GM12874 (cell line): Measurements from ENCODE around the gene PCDH1.

Experiments used
- TF ChIP-seq, protein P1 (sequence below): IDR thresholded peaks from 2 replicates; pipeline ENCODE4 v1.5.1; 2011; ENCODE audit warnings: low read depth, mild to moderate bottlenecking, control low read depth, low read length, moderate library complexity; ENCODE audit not compliant: insufficient read depth

PCDH1 gene

DNA sequence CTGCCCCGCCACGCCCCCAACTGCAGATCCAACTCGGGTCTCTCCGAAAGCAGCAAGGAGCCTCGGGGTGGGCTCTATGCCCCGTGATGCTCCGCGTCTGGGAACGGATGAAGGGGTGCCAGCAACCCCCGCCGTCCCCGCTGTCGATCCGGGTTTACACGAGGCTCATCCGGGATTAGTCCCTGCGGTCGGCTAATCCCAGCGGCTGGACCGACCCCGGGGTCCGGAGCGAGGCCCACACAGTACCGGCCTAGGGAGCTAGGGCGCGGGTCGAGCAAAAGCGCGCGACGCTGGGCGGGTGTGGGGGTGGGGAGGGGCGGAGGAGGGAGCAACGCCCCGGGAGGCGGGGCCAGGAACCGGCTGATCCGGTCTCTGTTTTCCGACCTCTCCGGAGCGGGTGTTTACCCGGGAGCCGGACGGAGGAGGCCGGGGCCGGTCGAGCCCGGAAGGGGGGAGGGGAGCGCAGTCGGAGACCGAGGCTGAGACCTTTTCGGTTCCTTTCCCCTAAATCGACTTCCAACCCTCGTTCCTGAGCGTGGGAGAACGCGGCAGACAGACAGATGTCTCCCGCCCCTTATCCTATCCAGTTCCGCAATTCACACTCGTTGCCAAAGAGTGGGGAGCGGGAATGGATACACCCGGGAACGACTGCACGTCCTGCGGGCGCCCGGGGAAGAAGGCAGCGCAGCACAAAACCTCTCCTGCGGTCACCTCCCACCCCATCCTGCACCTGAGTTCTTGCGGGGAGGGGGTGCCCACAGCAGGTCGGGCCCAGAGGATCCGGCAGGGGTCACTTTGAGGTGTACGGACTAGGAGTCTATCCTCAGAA is 28.6 kb downstream of the PCDH1 start:
- TF ChIP-seq, protein P1, sequence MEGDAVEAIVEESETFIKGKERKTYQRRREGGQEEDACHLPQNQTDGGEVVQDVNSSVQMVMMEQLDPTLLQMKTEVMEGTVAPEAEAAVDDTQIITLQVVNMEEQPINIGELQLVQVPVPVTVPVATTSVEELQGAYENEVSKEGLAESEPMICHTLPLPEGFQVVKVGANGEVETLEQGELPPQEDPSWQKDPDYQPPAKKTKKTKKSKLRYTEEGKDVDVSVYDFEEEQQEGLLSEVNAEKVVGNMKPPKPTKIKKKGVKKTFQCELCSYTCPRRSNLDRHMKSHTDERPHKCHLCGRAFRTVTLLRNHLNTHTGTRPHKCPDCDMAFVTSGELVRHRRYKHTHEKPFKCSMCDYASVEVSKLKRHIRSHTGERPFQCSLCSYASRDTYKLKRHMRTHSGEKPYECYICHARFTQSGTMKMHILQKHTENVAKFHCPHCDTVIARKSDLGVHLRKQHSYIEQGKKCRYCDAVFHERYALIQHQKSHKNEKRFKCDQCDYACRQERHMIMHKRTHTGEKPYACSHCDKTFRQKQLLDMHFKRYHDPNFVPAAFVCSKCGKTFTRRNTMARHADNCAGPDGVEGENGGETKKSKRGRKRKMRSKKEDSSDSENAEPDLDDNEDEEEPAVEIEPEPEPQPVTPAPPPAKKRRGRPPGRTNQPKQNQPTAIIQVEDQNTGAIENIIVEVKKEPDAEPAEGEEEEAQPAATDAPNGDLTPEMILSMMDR = no peak

DNA sequence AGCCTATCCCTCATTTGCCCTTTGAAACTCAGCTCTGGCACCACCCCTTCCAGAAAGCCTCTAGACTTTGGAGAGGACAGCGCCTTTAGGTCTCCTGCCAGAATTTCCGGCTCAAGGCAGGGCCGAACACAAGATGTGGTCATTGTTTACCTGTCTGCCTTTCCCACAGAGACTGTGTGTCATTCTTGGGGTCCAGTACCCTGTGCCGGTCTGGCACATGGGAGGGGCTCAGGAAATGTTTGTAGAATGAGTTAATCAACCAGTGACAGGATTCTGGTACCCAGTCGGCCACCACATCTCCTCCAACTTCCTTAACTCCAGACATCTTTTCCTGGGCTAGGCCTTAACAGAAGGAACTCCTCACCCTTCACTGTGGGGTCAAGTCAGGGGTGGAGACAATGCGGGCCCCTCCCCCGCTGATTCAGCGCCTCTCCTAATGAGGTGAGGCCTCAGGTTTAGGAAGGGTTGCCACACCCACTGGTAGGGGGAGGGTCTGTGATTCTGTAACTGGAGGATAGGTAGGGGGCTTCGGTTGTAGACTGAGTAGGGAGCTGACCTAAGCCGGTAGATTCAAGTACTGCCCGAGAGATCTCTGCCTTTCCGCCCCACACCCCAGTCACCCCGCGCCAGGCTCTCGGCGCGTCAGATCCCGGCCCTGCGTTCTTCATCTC is 29.3 kb downstream of the PCDH1 start:
- TF ChIP-seq, protein P1 = no peak

DNA sequence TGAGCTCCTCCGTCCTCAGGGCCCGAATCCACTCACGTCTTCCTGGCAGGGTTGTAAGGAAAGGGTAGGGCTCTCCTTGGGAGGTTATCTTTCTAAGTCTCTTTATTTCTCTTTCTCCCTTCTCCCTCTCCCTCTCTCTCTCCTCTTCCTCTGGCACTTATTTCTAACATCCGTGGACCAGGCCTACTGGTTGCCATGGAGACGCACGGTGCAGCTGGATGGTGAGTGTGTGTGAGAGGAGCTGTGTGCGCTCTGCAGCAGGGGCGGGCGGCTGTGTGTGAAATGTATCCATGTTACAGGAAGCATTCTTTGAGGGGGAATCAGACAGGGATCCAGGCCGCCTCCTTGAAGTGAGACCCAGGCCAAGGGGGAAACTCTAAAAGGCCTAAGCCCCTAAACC is 32.2 kb downstream of the PCDH1 start:
- TF ChIP-seq, protein P1 = no peak

DNA sequence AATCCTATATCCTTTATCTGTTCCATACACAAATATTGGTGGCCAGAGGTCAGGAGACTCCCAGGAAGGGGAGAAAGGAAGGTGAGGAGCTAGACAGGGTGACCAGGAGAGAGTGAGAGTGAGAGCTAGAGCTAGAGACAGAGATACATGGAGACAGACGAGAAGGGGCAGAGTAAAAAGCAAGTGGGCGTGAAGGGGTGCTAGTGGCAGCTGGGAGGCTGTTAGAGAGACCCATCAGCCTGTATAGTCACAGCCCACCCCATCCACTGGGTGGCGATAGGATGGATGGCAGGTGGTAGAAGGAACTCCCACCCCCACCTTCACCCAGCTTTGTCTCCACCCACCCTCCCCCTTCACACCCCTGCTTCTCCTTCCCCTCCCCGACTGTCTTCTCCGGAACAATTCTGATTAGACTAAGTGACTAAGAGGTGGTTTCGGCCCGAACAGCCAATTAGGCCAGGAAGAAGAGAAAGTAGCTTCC is 32.8 kb downstream of the PCDH1 start:
- TF ChIP-seq, protein P1 = 0 out of 2 replicates have a peak, but pooled peaks have one; percentile 12

DNA sequence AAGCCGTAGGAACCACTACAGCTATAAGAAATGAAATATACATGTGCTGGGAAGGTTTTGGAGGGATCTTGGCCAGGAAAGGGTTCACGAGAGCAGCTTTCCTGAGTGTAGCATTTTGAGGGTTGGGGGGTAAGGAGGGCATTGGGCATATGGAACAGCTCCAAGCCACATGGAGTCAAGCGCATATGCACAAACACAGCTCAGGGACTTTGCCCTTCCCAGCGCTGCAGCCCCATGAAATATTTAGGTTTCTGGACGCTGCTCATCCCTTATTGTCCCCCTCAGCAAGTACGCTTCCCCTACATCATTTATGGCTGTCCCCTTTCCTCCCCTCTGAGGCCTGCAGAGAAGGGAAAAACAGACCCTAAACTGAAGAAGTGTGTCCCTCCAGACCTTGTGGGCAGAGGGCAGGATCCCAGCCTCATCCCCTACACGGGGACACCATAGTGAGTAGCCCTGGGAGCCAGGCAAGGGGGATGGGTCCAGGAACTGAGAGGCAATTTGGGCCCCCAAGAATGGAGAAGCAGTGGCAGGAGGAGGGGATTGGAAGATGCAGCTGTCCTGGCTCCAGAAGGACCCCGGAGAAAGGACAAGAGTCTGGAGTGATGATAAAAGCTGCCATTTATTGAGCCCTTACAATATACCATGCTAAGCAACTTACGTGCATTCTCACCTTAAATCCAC is 33.7 kb downstream of the PCDH1 start:
- TF ChIP-seq, protein P1 = no peak

DNA sequence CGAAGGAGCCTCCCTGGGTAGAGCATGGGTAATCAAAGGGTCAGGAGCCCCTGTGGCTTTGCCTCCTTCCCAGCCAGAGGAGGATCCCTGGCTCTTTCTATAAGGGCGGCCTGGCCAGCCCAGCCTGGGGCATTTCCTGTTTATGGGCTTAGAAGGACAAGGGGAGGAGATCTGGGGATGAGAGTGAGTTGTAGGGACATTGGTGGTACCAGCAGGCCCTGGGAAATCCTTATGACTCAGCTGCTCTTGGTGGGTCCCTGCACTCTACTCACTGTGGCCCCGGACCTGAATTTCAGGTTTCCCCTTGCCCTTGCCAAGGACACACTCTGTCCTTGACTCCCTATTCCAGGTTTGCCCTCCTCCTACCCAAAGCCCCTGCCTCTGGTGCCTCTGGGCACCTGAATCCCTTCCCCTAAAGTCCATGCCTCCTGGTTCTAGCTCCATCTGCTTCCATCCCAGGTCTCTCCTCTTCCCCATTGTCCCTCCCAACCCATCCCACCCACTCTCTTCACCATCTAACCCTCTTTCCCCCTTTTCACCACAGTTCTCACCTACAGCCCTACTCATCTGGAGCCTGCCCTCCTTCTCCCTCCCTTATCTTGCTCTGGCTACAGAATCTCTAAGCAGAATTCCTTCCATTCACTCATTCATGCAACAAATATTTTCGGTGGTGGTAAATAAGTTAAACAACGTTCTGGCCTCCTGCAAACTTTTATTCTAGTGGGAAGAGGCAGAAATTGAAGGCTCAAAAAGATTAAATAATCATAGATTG is 34.9 kb downstream of the PCDH1 start:
- TF ChIP-seq, protein P1 = no peak
